ENCODE measurements around the gene SORCS1. TPM values are rescaled to one million over a fixed set of nuclear protein-coding genes. Genes with fewer than 3 reads are reported as not detected.

SORCS1 gene
- total RNA-seq, 1 experiment from 2014 or later: not detected

- POLR2A ChIA-PET: no interaction called here
- CTCF ChIA-PET: no interaction called here
These were observed 512.2 kb downstream of the SORCS1 start for GRCh38 chr10:106652279-106652678.

DNA sequence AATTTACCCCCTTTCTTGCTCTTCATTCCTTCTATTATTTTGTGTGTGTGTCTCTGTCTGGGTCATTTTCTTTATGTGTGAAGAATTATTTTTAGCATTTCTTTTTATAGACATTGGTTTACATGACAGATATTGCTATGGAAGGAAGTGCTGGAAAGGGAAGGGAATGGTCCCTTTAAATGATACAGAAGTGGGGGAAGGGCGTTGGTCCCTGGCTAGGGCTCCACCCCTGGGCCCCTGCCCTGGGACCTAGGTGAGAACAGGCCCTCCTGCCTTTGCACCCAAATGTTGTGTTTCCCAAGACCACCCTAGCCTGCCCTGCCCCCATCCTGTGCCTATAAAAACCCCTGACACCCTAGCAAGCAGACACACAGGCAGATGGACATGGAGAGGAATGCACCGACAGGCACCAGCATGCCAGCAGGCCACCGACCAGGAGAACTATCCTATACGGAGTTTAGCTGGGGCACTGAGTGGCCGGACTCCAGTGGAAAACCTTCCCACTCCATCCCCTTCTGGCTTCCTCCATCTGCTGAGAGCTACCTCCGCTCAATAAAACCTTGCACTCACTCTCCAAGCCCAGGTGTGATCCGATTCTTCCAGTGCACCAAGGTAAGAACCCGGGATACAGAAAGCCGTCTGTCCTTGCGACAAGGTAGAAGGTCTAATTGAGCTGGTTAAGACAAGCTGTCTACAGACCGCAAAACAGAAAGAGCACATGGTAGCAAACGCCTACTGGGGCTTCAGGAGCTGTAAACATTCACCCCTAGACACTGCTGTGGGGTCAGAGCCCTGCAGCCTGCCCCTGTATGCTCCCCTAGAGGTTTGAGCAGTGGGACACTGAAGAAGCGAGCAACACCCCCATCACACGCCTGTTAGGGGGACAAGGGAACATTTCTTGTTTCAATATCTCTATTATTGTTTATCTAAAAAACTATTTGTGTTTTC lies 515.7 kb downstream of the SORCS1 start:
- Mint-ChIP-seq H3K36me3 (ENCODE audit: insufficient read depth, unreplicated experiment) (no peaks in the 10 kb centered on the region), H3K27ac (ENCODE audit: unreplicated experiment) (no peak overlapping the region), H3K4me3 (ENCODE audit: unreplicated experiment) (no peak overlapping the region), H3K9me3 (ENCODE audit: unreplicated experiment) (no peaks in the 10 kb centered on the region), H3K27me3 (ENCODE audit: insufficient read depth, unreplicated experiment) (peaks cover 16% of the 10 kb centered on the region), H3K4me1 (ENCODE audit: low read depth, unreplicated experiment) (no peaks in the 10 kb centered on the region)
- intact Hi-C loops (cut with micrococcal nuclease; ENCODE audit: unreplicated experiment): no loop called here
- no peak overlapping the region for H3K4me3 ChIP-seq (ENCODE audit: low read depth, low read length)
- ChIA-PET POLR2A (no interaction called here), CTCF (no interaction called here)
- TF ChIP-seq, protein P1, sequence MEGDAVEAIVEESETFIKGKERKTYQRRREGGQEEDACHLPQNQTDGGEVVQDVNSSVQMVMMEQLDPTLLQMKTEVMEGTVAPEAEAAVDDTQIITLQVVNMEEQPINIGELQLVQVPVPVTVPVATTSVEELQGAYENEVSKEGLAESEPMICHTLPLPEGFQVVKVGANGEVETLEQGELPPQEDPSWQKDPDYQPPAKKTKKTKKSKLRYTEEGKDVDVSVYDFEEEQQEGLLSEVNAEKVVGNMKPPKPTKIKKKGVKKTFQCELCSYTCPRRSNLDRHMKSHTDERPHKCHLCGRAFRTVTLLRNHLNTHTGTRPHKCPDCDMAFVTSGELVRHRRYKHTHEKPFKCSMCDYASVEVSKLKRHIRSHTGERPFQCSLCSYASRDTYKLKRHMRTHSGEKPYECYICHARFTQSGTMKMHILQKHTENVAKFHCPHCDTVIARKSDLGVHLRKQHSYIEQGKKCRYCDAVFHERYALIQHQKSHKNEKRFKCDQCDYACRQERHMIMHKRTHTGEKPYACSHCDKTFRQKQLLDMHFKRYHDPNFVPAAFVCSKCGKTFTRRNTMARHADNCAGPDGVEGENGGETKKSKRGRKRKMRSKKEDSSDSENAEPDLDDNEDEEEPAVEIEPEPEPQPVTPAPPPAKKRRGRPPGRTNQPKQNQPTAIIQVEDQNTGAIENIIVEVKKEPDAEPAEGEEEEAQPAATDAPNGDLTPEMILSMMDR (IDR thresholded peaks at IDR 0.05; ENCODE audit: insufficient read depth in 1 of 2, low read depth in 1 of 2, low read length in 1 of 2, severe bottlenecking in 1 of 2, unreplicated experiment in 1 of 2): no peak
- no peaks in the 10 kb centered on the region for H3K36me3 ChIP-seq (ENCODE audit: control insufficient read depth, insufficient read depth, low read length)
- no peaks in the 10 kb centered on the region for H3K27me3 ChIP-seq (replicated peaks; ENCODE audit: control insufficient read depth, insufficient read depth, low read length)
- H3K9me3 ChIP-seq: no peaks in the 10 kb centered on the region
- no peak for DNase-seq
- BruUV-seq (replicated peaks): no TSS peak
- H3K4me1 ChIP-seq: no peaks in the 10 kb centered on the region

More at GRCh38 chr10:106652279-106652678, 512.2 kb downstream of the SORCS1 start:
- Histone ChIP-seq H3K36me3 (ENCODE audit: control insufficient read depth, insufficient read depth, low read length) (no peaks in the 10 kb centered on the region), H3K4me3 (ENCODE audit: low read depth, low read length) (no peak overlapping the region), H3K4me1 (no peaks in the 10 kb centered on the region), H3K27me3 (replicated peaks; ENCODE audit: control insufficient read depth, insufficient read depth, low read length) (no peaks in the 10 kb centered on the region), H3K9me3 (no peaks in the 10 kb centered on the region)
- intact Hi-C loops (cut with micrococcal nuclease; ENCODE audit: unreplicated experiment): no loop called here
- H3K27ac Mint-ChIP-seq (ENCODE audit: unreplicated experiment): no peak overlapping the region
- no TSS peak for BruUV-seq (replicated peaks)
- H3K4me3 Mint-ChIP-seq (ENCODE audit: unreplicated experiment): no peak overlapping the region
- peaks cover 16% of the 10 kb centered on the region for H3K27me3 Mint-ChIP-seq (ENCODE audit: insufficient read depth, unreplicated experiment)
- TF ChIP-seq, protein P1 (IDR thresholded peaks at IDR 0.05; ENCODE audit: insufficient read depth in 1 of 2, low read depth in 1 of 2, low read length in 1 of 2, severe bottlenecking in 1 of 2, unreplicated experiment in 1 of 2): no peak
- H3K4me1 Mint-ChIP-seq (ENCODE audit: low read depth, unreplicated experiment): no peaks in the 10 kb centered on the region
- no peaks in the 10 kb centered on the region for H3K36me3 Mint-ChIP-seq (ENCODE audit: insufficient read depth, unreplicated experiment)
- DNase-seq: no peak
- H3K9me3 Mint-ChIP-seq (ENCODE audit: unreplicated experiment): no peaks in the 10 kb centered on the region

DNA sequence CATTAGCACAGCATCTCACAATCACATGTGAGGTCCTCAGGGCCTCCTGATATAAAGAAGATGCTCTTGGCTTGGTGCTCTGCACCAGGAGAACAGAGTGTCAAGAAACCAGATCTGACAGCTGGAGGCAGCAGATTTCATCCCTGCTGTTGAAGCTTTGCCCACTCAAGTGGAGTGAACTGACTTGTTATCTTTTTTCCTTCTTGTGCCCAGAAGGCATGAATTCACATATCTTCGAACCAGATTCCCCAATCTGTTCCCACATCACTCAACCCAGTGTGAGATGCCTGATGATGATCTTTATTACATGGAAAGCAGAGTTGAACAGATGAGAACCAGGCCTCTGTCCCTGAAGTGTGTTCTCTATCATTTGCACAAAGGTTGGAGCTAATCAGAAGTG lies 521.0 kb downstream of the SORCS1 start:
- Histone ChIP-seq H3K36me3 (ENCODE audit: control insufficient read depth, insufficient read depth, low read length) (no peaks in the 10 kb centered on the region), H3K4me3 (ENCODE audit: low read depth, low read length) (no peak overlapping the region), H3K27me3 (replicated peaks; ENCODE audit: control insufficient read depth, insufficient read depth, low read length) (no peaks in the 10 kb centered on the region), H3K9me3 (no peaks in the 10 kb centered on the region), H3K4me1 (no peaks in the 10 kb centered on the region)
- TF ChIP-seq, protein P1 (IDR thresholded peaks at IDR 0.05; ENCODE audit: insufficient read depth in 1 of 2, low read depth in 1 of 2, low read length in 1 of 2, severe bottlenecking in 1 of 2, unreplicated experiment in 1 of 2): no peak
- H3K9me3 Mint-ChIP-seq (ENCODE audit: unreplicated experiment): no peaks in the 10 kb centered on the region
- H3K36me3 Mint-ChIP-seq (ENCODE audit: insufficient read depth, unreplicated experiment): no peaks in the 10 kb centered on the region
- H3K4me1 Mint-ChIP-seq (ENCODE audit: low read depth, unreplicated experiment): no peaks in the 10 kb centered on the region
- peaks cover 3% of the 10 kb centered on the region for H3K27me3 Mint-ChIP-seq (ENCODE audit: insufficient read depth, unreplicated experiment)
- ChIA-PET CTCF (no interaction called here), POLR2A (no interaction called here)
- no TSS peak for BruUV-seq (replicated peaks)
- no peak overlapping the region for H3K4me3 Mint-ChIP-seq (ENCODE audit: unreplicated experiment)
- DNase-seq: no peak
- intact Hi-C loops (cut with micrococcal nuclease; ENCODE audit: unreplicated experiment): no loop called here
- H3K27ac Mint-ChIP-seq (ENCODE audit: unreplicated experiment): no peak overlapping the region

Measured in Caco-2 (cell line).